ENCODE results near the gene MYRFL. TPM values are rescaled to one million over a fixed set of nuclear protein-coding genes. Genes with fewer than 3 reads are reported as not detected.

The MYRFL gene
- total RNA-seq, 1 donor from 2014 or later = not detected

DNA sequence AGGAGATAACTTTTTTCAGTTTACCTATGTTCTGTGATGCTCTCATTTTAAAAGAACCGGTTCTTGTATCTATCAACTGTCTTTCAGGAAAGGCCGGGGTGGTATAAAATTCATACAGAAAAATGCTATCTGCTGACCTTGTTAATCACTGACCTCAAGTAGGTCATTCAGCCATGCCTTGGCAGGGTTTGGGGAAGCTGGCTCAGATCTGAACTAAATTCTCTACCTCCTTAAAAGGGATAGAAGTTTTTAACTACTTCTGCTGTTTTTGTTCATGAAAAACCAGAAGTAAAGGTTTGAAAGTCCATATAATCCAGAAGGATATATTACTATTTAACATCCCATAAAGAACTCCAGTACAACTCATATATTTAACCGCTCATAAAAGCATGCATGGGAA is 10.1 kb downstream of the MYRFL start:
- peaks cover 10% of the 10 kb centered on the region for H3K4me1 Mint-ChIP-seq (ENCODE audit: low read depth, unreplicated experiment)
- H3K36me3 Mint-ChIP-seq (ENCODE audit: unreplicated experiment) = no peaks in the 10 kb centered on the region
- DNase-seq = no peak
- no peaks in the 10 kb centered on the region for H3K9me3 Mint-ChIP-seq (ENCODE audit: unreplicated experiment)
- TF ChIP-seq, protein P1, sequence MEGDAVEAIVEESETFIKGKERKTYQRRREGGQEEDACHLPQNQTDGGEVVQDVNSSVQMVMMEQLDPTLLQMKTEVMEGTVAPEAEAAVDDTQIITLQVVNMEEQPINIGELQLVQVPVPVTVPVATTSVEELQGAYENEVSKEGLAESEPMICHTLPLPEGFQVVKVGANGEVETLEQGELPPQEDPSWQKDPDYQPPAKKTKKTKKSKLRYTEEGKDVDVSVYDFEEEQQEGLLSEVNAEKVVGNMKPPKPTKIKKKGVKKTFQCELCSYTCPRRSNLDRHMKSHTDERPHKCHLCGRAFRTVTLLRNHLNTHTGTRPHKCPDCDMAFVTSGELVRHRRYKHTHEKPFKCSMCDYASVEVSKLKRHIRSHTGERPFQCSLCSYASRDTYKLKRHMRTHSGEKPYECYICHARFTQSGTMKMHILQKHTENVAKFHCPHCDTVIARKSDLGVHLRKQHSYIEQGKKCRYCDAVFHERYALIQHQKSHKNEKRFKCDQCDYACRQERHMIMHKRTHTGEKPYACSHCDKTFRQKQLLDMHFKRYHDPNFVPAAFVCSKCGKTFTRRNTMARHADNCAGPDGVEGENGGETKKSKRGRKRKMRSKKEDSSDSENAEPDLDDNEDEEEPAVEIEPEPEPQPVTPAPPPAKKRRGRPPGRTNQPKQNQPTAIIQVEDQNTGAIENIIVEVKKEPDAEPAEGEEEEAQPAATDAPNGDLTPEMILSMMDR (IDR thresholded peaks at IDR 0.05; ENCODE audit: partially characterized antibody, unreplicated experiment) = no peak
- H3K4me3 Mint-ChIP-seq (ENCODE audit: unreplicated experiment) = no peak overlapping the region
- H3K27me3 Mint-ChIP-seq (ENCODE audit: unreplicated experiment) = peaks cover 4% of the 10 kb centered on the region
- H3K27ac Mint-ChIP-seq (ENCODE audit: unreplicated experiment) = no peak overlapping the region

DNA sequence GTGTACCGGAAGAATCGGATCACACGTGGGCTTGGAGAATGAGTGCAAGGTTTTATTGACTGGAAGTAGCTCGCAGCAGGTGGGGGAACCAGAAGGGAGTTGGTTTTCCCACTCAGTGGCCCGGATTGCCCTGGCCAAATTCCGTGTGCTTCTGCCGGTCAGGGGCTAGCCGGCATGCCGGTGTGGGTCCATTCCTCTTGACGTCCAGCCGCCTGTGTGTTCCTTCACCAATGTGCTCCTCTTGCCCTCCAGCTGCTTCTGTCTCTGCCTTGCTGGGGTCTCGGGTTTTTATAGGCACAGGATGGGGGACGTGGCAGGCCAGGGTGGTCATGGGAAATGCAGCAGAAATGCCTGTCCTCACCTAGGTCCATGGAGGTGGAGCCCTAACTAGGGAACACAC is 11.0 kb downstream of the MYRFL start:
- Mint-ChIP-seq H3K4me3 (ENCODE audit: unreplicated experiment) (no peak overlapping the region), H3K27ac (ENCODE audit: unreplicated experiment) (no peak overlapping the region), H3K9me3 (ENCODE audit: unreplicated experiment) (no peaks in the 10 kb centered on the region), H3K36me3 (ENCODE audit: unreplicated experiment) (no peaks in the 10 kb centered on the region), H3K27me3 (ENCODE audit: unreplicated experiment) (peaks cover 4% of the 10 kb centered on the region), H3K4me1 (ENCODE audit: low read depth, unreplicated experiment) (peaks cover 10% of the 10 kb centered on the region)
- TF ChIP-seq, protein P1 (IDR thresholded peaks at IDR 0.05; ENCODE audit: partially characterized antibody, unreplicated experiment) = no peak
- no peak for DNase-seq

DNA sequence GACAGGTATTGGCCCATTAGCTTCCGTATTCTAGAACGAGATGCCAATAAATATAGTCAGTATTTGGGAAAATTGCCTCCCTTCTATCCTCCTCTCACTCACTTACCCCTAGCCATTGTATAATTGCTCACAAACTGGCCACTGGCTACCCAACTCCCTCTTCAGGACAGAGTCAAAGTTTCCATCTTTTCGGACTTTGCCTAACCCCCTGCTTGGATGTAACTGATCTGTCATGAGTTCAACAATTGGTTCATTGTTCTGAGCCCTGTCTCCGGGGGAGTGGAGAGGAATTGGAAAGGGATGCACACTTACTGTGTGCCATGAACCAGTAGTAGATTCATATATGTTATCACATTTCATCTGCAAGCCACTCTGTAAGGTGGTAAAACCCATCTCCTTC is 12.2 kb downstream of the MYRFL start:
- no peak for DNase-seq
- no peak overlapping the region for H3K27ac Mint-ChIP-seq (ENCODE audit: unreplicated experiment)
- H3K4me1 Mint-ChIP-seq (ENCODE audit: low read depth, unreplicated experiment) = peaks cover 10% of the 10 kb centered on the region
- H3K36me3 Mint-ChIP-seq (ENCODE audit: unreplicated experiment) = no peaks in the 10 kb centered on the region
- no peaks in the 10 kb centered on the region for H3K9me3 Mint-ChIP-seq (ENCODE audit: unreplicated experiment)
- TF ChIP-seq, protein P1 (IDR thresholded peaks at IDR 0.05; ENCODE audit: partially characterized antibody, unreplicated experiment) = no peak
- H3K4me3 Mint-ChIP-seq (ENCODE audit: unreplicated experiment) = no peak overlapping the region
- peaks cover 4% of the 10 kb centered on the region for H3K27me3 Mint-ChIP-seq (ENCODE audit: unreplicated experiment)

DNA sequence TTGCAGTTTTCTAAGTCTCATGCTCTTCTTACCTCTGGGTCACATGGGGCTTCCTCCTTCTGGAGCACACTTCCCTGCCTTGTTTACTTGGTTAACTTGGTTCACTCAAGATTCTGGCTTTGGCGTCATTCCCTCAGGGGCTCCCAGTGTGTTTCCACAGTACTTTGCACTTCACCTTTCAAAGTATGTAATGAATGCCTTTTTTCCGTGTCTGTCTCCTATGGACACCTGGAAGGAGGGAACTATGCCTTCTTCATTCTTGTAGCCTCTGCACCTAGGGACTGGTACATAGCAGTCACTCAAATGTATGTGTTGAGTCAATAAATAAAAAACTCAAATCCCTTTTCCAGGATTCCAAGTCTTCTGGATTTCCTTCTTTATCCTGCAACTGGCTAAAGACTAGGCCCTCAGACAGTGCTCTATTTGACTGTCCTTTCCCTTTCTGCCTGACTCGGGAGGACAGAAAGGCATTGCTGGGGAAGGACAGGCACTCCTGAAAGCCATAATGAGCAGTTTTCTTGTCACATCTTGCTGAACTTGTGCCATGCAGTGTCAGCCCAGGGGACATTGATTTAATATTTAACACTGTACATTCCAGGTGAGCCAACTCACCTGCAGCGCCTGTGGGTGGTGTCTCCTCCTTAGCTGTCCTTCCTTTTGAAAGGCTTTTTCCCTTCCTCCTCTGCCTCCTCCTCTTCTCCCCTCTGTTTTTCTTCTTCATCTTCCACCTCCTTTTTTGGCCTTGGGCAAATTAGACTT is 12.8 kb downstream of the MYRFL start:
- TF ChIP-seq, protein P1 (IDR thresholded peaks at IDR 0.05; ENCODE audit: partially characterized antibody, unreplicated experiment) = no peak
- no peak for DNase-seq
- Mint-ChIP-seq H3K4me3 (ENCODE audit: unreplicated experiment) (no peak overlapping the region), H3K4me1 (ENCODE audit: low read depth, unreplicated experiment) (peaks cover 6% of the 10 kb centered on the region), H3K9me3 (ENCODE audit: unreplicated experiment) (no peaks in the 10 kb centered on the region), H3K27ac (ENCODE audit: unreplicated experiment) (no peak overlapping the region), H3K36me3 (ENCODE audit: unreplicated experiment) (no peaks in the 10 kb centered on the region), H3K27me3 (ENCODE audit: unreplicated experiment) (peaks cover 2% of the 10 kb centered on the region)

DNA sequence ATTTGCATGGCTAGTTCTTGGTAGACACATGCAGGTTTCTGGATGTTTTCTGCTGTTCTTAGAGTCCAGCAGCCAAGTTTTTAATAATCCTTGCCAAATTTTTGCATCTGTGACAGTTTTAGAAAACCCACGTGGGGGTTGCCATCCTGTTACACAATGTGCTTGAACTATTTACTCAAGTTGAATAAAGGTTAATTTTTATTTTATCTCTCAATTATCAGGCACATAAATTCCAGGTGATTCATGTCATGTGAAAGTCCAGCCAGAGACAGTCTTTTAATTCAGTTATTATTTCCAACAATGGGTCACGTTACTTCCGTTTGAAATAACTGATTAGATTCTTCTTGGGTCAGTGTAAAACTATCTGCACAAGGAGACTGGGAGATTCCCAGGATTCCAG is 15.7 kb downstream of the MYRFL start:
- Mint-ChIP-seq H3K4me3 (ENCODE audit: unreplicated experiment) (no peak overlapping the region), H3K27ac (ENCODE audit: unreplicated experiment) (no peak overlapping the region), H3K36me3 (ENCODE audit: unreplicated experiment) (no peaks in the 10 kb centered on the region), H3K27me3 (ENCODE audit: unreplicated experiment) (peaks cover 2% of the 10 kb centered on the region), H3K9me3 (ENCODE audit: unreplicated experiment) (no peaks in the 10 kb centered on the region), H3K4me1 (ENCODE audit: low read depth, unreplicated experiment) (peaks cover 5% of the 10 kb centered on the region)
- DNase-seq = no peak
- TF ChIP-seq, protein P1 (IDR thresholded peaks at IDR 0.05; ENCODE audit: partially characterized antibody, unreplicated experiment) = no peak
